HPDE6-E6E7 (cell line): Measurements from ENCODE around the gene NDUFS2.
A peak's percentile ranks its signal among the peaks of the same experiment; 100 is the strongest.
"Not testable (repeated sequence)": the region's sequence is repeated elsewhere in the genome, so short reads cannot be mapped to it uniquely, and the experiment has no call there.

Experiments
- DNase-seq: peaks from one replicate; pipeline ENCODE4 v3.0.0; 2011; ENCODE audit warnings: missing footprints; ENCODE audit errors: extremely low spot score

NDUFS2 gene

GRCh38 chr1:161219078-161219892 lies 17.1 kb downstream of the NDUFS2 start:
- DNase-seq, result no peak

GRCh38 chr1:161220002-161220401 lies 17.8 kb downstream of the NDUFS2 start:
- DNase-seq, result no peak

DNA sequence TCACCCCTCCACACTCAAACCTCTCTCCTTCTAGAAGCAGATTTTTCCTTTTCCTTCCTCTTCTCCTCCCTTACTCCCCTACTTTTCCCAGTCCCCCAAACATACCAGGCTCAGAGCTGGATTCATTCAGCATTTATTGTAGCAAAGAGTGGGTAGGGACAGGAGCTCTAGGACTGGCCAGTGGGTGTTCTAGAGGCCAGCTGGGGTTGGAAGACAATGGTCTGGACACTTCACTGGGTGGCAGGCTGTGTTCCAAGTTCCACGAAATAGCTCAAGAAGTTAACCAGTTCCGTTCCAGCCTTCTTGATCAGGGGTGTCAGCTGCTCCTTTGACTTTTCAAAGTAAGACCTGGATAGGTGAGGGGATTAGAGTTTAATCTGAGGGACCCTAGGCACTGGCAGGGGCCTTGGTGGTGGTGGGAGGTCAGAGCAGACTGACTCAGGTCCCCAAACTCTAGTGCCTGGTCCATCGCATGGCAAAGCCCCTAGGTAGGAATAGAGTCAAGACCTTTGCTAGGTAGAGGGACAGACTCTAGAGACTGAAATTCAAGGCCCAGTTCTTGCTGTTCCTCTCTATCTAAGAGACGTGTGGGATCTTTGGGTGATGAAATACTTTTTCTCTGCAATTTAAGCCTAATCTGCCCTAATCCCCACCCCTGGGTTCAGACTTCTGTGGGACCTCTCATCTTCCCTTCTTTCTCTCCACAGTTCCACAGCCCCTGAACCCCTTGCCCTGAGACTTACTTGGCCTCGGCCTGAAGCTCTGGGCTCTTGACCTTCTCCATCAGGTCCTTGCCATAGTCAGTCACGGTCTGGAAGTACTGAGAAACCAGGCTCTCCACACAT lies 20.2 kb downstream of the NDUFS2 start:
- no peak for DNase-seq

GRCh38 chr1:161223805-161224694 lies 21.9 kb downstream of the NDUFS2 start:
- no peak for DNase-seq

GRCh38 chr1:161224695-161225087 lies 22.5 kb downstream of the NDUFS2 start:
- not testable (repeated sequence) for DNase-seq

DNA sequence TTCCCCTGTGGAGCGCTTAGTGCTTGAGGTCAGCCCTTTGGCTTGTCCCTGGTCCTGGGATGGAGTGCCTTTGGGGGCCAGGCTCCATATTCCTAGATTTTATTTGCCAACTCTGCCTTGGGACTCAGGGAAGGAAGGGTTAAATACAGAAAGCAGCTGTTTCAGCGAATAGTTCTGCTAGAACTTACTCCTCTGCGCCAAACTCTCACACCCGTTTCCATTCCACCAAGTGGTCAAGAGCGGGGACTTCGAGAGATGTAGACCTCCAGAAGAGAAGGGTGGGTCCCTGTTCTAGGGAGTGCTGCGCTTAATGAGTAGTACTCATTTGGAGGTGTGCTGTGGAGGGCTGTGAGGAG lies 23.0 kb downstream of the NDUFS2 start:
- DNase-seq, result no peak

- DNase-seq, result peak; percentile 95
These were observed 23.6 kb downstream of the NDUFS2 start, which contains the start of gene TOMM40L for GRCh38 chr1:161225534-161226319. TSS of gene TOMM40L (plus strand) at chr1:161226060. CDS start at chr1:161226490, 430 bp downstream.

GRCh38 chr1:161226320-161226711 lies 24.1 kb downstream of the NDUFS2 start:
- DNase-seq, result no peak

GRCh38 chr1:161226759-161227158 lies 24.6 kb downstream of the NDUFS2 start:
- no peak for DNase-seq

GRCh38 chr1:161227196-161227871 lies 25.2 kb downstream of the NDUFS2 start:
- DNase-seq, result peak; percentile 66

DNA sequence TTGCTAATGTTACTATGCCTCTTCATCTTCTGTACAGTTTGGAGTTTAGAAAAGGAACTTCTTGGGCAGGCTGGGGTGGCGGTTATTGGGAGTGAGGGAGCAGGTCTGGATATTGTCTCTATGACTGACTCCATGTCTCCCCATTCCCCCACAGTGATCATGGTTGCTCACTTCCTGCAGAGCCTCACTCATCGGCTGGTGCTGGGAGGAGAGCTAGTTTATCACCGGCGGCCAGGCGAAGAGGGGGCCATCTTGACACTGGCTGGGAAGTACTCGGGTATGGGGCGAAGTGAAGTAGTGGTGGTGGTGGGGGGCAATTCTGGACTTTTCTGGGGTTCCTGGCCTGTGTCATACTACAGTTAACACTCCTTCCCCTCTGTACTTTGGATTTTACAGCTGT lies 25.9 kb downstream of the NDUFS2 start:
- no peak for DNase-seq

DNA sequence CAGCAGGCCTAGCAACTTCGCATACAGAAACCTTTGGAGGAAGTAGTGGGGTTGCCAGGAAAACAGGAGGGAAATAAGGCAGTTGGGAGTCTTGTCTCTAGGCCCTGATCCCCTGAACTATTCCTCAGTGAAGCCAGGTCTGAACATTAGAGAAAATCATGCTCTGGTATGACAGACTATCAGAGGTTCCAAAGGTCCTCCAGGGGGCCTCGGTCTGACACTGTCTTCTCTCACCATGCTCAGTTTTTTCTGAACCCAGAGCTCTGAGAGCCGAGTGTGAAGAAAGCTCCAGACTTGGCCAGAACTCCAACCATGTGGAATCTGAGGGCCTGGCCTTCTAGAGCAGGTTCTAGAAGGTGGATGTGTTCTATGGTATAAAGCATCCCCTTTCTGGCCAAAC lies 27.7 kb downstream of the NDUFS2 start:
- no peak for DNase-seq

DNA sequence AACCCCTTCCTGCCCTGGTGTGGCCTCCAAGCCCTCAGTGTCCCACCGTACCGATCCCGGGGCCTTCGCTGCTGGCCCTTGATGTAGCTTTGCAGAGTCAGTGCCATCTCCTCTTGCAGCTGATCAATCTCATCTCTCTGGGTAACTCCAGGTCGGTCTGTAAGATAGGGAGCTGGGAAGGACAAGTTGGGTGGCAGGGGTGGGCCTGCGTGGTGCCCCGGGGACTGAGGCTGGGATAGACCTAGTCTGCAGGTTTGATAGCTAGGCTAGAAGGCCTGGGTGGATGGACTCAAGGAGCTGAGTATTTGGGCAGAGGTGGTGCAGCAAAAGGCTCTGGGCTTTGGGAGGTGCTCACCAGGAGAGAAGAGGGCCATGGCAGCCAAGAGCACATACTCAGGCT lies 28.6 kb downstream of the NDUFS2 start:
- no peak for DNase-seq

- no peak for DNase-seq
These were observed 30.9 kb downstream of the NDUFS2 start for GRCh38 chr1:161233102-161233501.

GRCh38 chr1:161235957-161236775 lies 34.0 kb downstream of the NDUFS2 start:
- DNase-seq, result no peak

DNA sequence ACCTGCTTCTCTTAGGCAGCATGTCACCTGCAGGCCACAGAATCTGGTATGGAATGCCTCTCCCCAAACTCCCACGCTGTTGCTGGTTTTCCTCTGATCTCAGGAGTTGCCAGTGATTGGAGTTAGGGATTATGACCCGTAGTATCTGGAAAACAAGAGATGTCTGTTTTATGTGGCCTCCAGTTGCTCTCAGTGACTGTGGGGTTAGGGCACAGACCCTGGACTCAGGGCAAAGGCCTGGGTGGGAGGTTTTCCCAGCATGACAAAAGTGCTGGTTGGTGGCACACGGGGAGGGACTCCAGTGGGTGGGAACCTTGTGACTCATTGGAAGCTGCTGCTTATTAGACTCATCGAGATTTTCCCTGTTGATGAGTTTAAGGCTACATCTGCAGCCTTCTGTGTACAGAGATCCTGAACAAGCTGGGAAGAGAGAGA lies 35.9 kb downstream of the NDUFS2 start, which contains the start of gene NR1I3:
Gene NR1I3 (minus strand): TSS at position 165 of the 435 bp plus-strand sequence. CDS start 1,638 bp downstream, outside the sequence.
- no peak for DNase-seq

GRCh38 chr1:161241682-161242081 lies 39.5 kb downstream of the NDUFS2 start:
- DNase-seq, result no peak

- no peak for DNase-seq
These were observed 40.1 kb downstream of the NDUFS2 start for GRCh38 chr1:161242313-161242712.

GRCh38 chr1:161244888-161245287 lies 42.7 kb downstream of the NDUFS2 start:
- DNase-seq, result peak; percentile 48
